Aorta (tissue), 5 donors: ENCODE data around the gene GPR50. TPM values are rescaled to one million over a fixed set of nuclear protein-coding genes. Genes with fewer than 3 reads are reported as not detected.

Experiments used
- ATAC-seq: fragments of 200-7000 bp; cut with Tn5 transposase; one replicate; pipeline ENCODE4 v1.9.1; 2022; ENCODE audit warnings: moderate library complexity; ENCODE audit not compliant: low FRiP score
- DNase-seq, 2 donors: peaks; one replicate each; pipeline ENCODE4 v3.0.0-alpha.2; 2020
- H3K27ac ChIP-seq, 2 donors: one replicate each; pipeline ENCODE4 v1.5.1; 2013; ENCODE audit warnings: low read length in 2 of 2, mild to moderate bottlenecking in 2 of 2, moderate library complexity in 2 of 2, control low read depth in 1 of 2, inconsistent platforms in 1 of 2, low read depth in 1 of 2
- H3K27me3 ChIP-seq, 2 donors: one replicate each; pipeline ENCODE4 v1.6.1; 2013; ENCODE audit warnings: control low read depth in 1 of 2, low read length in 1 of 2, mild to moderate bottlenecking in 1 of 2, moderate library complexity in 1 of 2; ENCODE audit not compliant: insufficient read depth in 2 of 2, control insufficient read depth in 1 of 2
- H3K36me3 ChIP-seq, 2 donors: one replicate each; pipeline ENCODE4 v1.6.1; 2013; ENCODE audit warnings: control low read depth in 1 of 2, low read length in 1 of 2, mild to moderate bottlenecking in 1 of 2; ENCODE audit not compliant: insufficient read depth in 2 of 2, control insufficient read depth in 1 of 2
- H3K4me1 ChIP-seq, 2 donors: one replicate each; pipeline ENCODE4 v1.6.1; 2013; ENCODE audit warnings: low read length in 2 of 2, control low read depth in 1 of 2, mild to moderate bottlenecking in 1 of 2, moderate library complexity in 1 of 2; ENCODE audit not compliant: insufficient read depth in 2 of 2, control insufficient read depth in 1 of 2
- H3K4me3 ChIP-seq, 2 donors: one replicate each; pipeline ENCODE4 v1.5.1; 2013; ENCODE audit warnings: low read length in 2 of 2, control low read depth in 1 of 2, mild to moderate bottlenecking in 1 of 2
- H3K9me3 ChIP-seq: one replicate; pipeline ENCODE4 v1.6.1; 2013; ENCODE audit warnings: mild to moderate bottlenecking, low read length; ENCODE audit not compliant: control insufficient read depth
- whole genome bisulfite sequencing, 2 donors: extraction: QIAGEN DNeasy Blood & Tissue Kit; methylation state at CpG; one replicate each; pipeline ENCODE4 v1.1.7; 2013; 5-methylcytosine and 5-hydroxymethylcytosine counted together
- intact Hi-C, 2 donors: fragments of 100-400 bp; cut with DNase I; formaldehyde crosslinking; loops; one replicate each; pipeline versions ENCODE4 v1.14.2 to v1.15.0; 2022
- long read RNA-seq, 2 donors: library from polyadenylated mRNA; unstranded; transcript quantifications; one replicate each; pipeline ENCODE4 v2.0.0, GENCODE V29; 2020 to 2021
- polyA plus RNA-seq, 2 donors: library from polyadenylated mRNA; stranded (reverse); fragments of 200-250 nt; gene quantifications; one replicate each; pipeline ENCODE4 v1.2.3, GENCODE V29; 2013
- total RNA-seq, 2 donors: library from RNA; stranded (reverse); fragmentation: NEBNext Ultra II Directional; extraction: Animal tissue kit (Norgen Biotek cat#: 25700); gene quantifications; one replicate each; pipeline ENCODE4 v1.2.1, GENCODE V29; 2021
- donor health status: healthy with polysubstance abuse.
- donor health status: Bipolar disorder and iron deficiency.
- donor health status: DM: no; HTN: no; CAD: no.
- donor health status: DM: no; HTN: no; CAD: no.
- donor health status: DM: yes; HTN: yes; CAD: no.

The GPR50 gene
- not detected for total RNA-seq
- under 1 TPM in 1 of 2 donors, not detected in 1; 0.18 TPM for polyA plus RNA-seq
- long read RNA-seq, donor 1, result 0 reads
- long read RNA-seq, donor 2, result 0 reads

GRCh38 chrX:151176231-151176750 is at the start of gene GPR50:
GPR50 (plus strand) TSS chrX:151176584; CDS start chrX:151176722, 138 bp downstream.
- H3K27me3 ChIP-seq, result no peaks in the 10 kb centered on the region
- H3K4me3 ChIP-seq, result no peak within 1 kb of the TSS

DNA sequence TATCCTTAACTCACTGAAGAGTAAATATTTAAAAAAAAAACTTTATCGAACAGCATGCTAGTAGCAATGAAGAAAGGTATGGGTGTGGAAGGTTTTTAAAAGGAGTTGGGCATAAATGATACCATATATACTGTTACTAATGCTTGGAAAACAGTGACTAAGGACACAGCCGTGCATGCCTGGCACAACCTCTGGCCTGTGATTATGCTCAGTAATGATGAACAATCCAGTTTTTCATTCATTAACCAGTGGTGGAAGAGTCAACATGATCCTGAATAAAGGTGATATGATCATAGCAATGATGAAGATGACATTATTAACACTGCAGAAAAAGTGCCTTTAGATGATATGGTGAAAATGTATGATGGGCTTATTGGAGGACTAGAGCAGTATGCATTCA is 43.9 kb upstream of the GPR50 start:
- Histone ChIP-seq H3K4me3 (no peak overlapping the region), H3K36me3 (no peaks in the 10 kb centered on the region), H3K4me1 (no peaks in the 10 kb centered on the region), H3K9me3 (no peaks in the 10 kb centered on the region), H3K27me3 (no peaks in the 10 kb centered on the region), H3K27ac (no peak overlapping the region)
- intact Hi-C loops, result no loop called here
- DNase-seq (no peak), ATAC-seq (no peak)
- 75 to 78% methylated on average over 2 of the region's 2 CpGs for WGBS, 2 donors

More at GRCh38 chrX:151176231-151176750, at the start of gene GPR50:
- Histone ChIP-seq H3K27ac (no peak within 1 kb of the TSS), H3K4me1 (no peaks in the 10 kb centered on the region), H3K36me3 (no peaks in the 10 kb centered on the region), H3K9me3 (no peaks in the 10 kb centered on the region)
- no peak for ATAC-seq
- no peak for DNase-seq
- intact Hi-C loops, result no loop called here
- 59 to 63% methylated on average over 11 of the region's 11 CpGs for whole genome bisulfite sequencing, 2 donors

- H3K27me3 ChIP-seq, result no peaks in the 10 kb centered on the region
- H3K36me3 ChIP-seq, result no peaks in the 10 kb centered on the region
- DNase-seq (no peak), ATAC-seq (no peak)
- no peak overlapping the region for H3K4me3 ChIP-seq
- no peak overlapping the region for H3K27ac ChIP-seq
- WGBS, 2 donors, result 32 to 35% methylated on average over 8 of the region's 8 CpGs
- no peaks in the 10 kb centered on the region for H3K4me1 ChIP-seq
- intact Hi-C loops, result loop anchor here in 1 of 2 donors (5.0 kb wide), 1 partner anchor 1486 kb away; the partner anchor contains the start of gene GABRQ
- H3K9me3 ChIP-seq, result no peaks in the 10 kb centered on the region
These were observed 24.6 kb upstream of the GPR50 start for GRCh38 chrX:151151665-151152267.

GRCh38 chrX:151153086-151153485 is 23.3 kb upstream of the GPR50 start:
- DNase-seq (no peak), ATAC-seq (no peak)
- H3K36me3 ChIP-seq, result no peaks in the 10 kb centered on the region
- 6 to 15% methylated on average over 9 of the region's 9 CpGs for WGBS, 2 donors
- H3K4me3 ChIP-seq, result no peak overlapping the region
- H3K4me1 ChIP-seq, result no peaks in the 10 kb centered on the region
- intact Hi-C loops, result loop anchor here in 1 of 2 donors (5.0 kb wide), 1 partner anchor 1484 kb away; the partner anchor contains the start of gene GABRQ
- H3K27ac ChIP-seq, result no peak overlapping the region
- H3K9me3 ChIP-seq, result no peaks in the 10 kb centered on the region
- no peaks in the 10 kb centered on the region for H3K27me3 ChIP-seq

- WGBS, 2 donors, result 12 to 38% methylated on average over 6 of the region's 6 CpGs
These were observed 22.7 kb upstream of the GPR50 start for GRCh38 chrX:151153667-151154066.

GRCh38 chrX:151155234-151155633 is 21.1 kb upstream of the GPR50 start:
- DNase-seq (no peak), ATAC-seq (no peak)
- H3K4me1 ChIP-seq, result no peaks in the 10 kb centered on the region
- intact Hi-C loops, result no loop called here
- H3K36me3 ChIP-seq, result no peaks in the 10 kb centered on the region
- no peaks in the 10 kb centered on the region for H3K9me3 ChIP-seq
- 30 to 36% methylated on average over 4 of the region's 4 CpGs for WGBS, 2 donors
- H3K4me3 ChIP-seq, result no peak overlapping the region
- H3K27me3 ChIP-seq, result peaks cover 0 to 1% of the 10 kb centered on the region in 2 donors
- no peak overlapping the region for H3K27ac ChIP-seq

More at GRCh38 chrX:151153667-151154066, 22.7 kb upstream of the GPR50 start:
- no peak for ATAC-seq
- Histone ChIP-seq H3K9me3 (no peaks in the 10 kb centered on the region), H3K4me3 (no peak overlapping the region), H3K36me3 (no peaks in the 10 kb centered on the region), H3K27me3 (no peaks in the 10 kb centered on the region), H3K27ac (no peak overlapping the region), H3K4me1 (no peaks in the 10 kb centered on the region)
- DNase-seq, result no peak
- intact Hi-C loops, result loop anchor here in 1 of 2 donors (5.0 kb wide), 1 partner anchor 1484 kb away; the partner anchor contains the start of gene GABRQ

- intact Hi-C loops, result no loop called here
- H3K27ac ChIP-seq, result no peak overlapping the region
- H3K4me1 ChIP-seq, result no peaks in the 10 kb centered on the region
- no peak for DNase-seq
- peaks cover 0 to 1% of the 10 kb centered on the region in 2 donors for H3K27me3 ChIP-seq
- no peak overlapping the region for H3K4me3 ChIP-seq
- H3K9me3 ChIP-seq, result no peaks in the 10 kb centered on the region
- 50 to 78% methylated on average over 4 of the region's 4 CpGs for WGBS, 2 donors
- no peak for ATAC-seq
- H3K36me3 ChIP-seq, result no peaks in the 10 kb centered on the region
These were observed 14.7 kb upstream of the GPR50 start for GRCh38 chrX:151161690-151162089.

GRCh38 chrX:151167791-151168345 is 8.5 kb upstream of the GPR50 start:
- Histone ChIP-seq H3K27ac (no peak overlapping the region), H3K27me3 (no peaks in the 10 kb centered on the region), H3K9me3 (no peaks in the 10 kb centered on the region), H3K4me1 (no peaks in the 10 kb centered on the region), H3K36me3 (no peaks in the 10 kb centered on the region), H3K4me3 (no peak overlapping the region)
- intact Hi-C loops, result no loop called here
- 76 to 77% methylated on average over 7 of the region's 7 CpGs for whole genome bisulfite sequencing, 2 donors
- ATAC-seq, result no peak
- no peak for DNase-seq

DNA sequence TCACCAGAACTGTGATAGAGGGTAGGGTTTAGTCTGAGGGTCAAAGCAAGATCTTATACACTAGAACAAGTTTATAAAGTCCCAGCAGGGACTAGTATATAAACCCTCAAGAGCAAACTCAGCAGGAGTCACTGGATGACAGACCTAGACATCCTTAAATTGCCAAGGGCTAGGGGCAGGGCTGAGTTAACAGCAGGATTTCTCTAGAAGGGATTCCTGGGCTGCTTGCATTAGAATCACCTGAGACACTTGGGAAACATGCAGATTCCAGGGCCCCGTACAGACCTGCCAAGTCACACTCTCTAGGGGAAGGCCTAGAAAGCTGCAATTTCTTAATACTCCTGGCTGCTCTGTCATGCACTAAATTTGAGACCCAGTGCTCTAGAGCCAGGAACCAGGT is 6.6 kb upstream of the GPR50 start:
- Histone ChIP-seq H3K4me1 (no peaks in the 10 kb centered on the region), H3K36me3 (no peaks in the 10 kb centered on the region), H3K9me3 (no peaks in the 10 kb centered on the region), H3K27me3 (no peaks in the 10 kb centered on the region), H3K4me3 (no peak overlapping the region), H3K27ac (no peak overlapping the region)
- no peak for ATAC-seq
- WGBS, 2 donors, result 73 to 91% methylated on average over 1 of the region's 1 CpG
- intact Hi-C loops, result no loop called here
- no peak for DNase-seq
